ENCODE data around the gene KCNJ12. TPM values are rescaled to one million over a fixed set of nuclear protein-coding genes. Genes with fewer than 3 reads are reported as not detected.
"Not testable (repeated sequence)": the region's sequence is repeated elsewhere in the genome, so short reads cannot be mapped to it uniquely, and the experiment has no call there.

KCNJ12 gene
- total RNA-seq, 2 donors from 2014 or later, result 0.52 to 0.99 TPM

- 63 to 66% methylated on average over 16 to 21 of the region's 21 CpGs for WGBS, 2 donors
- ATAC-seq (no peak), DNase-seq (peak in 1 of 4 donors; percentile 2)
- Histone ChIP-seq H3K4me1 (no peaks in the 10 kb centered on the region), H3K36me3 (replicated peaks in 1 of 2; ENCODE audit: insufficient read depth in 1 of 2, low read depth in 2 of 2) (no peaks in the 10 kb centered on the region), H3K9me3 (no peaks in the 10 kb centered on the region), H3K27ac (no peak overlapping the region), H3K4me3 (no peak overlapping the region), H3K27me3 (no peaks in the 10 kb centered on the region)
- TF ChIP-seq CTCF (IDR thresholded peaks at IDR 0.05), result no peak
- no peak for TF ChIP-seq POLR2A (IDR thresholded peaks at IDR 0.05)
- intact Hi-C loops (cut with DNase I), result no loop called here
Observed at GRCh38 chr17:21418446-21419298, 42.5 kb downstream of the KCNJ12 start.

DNA sequence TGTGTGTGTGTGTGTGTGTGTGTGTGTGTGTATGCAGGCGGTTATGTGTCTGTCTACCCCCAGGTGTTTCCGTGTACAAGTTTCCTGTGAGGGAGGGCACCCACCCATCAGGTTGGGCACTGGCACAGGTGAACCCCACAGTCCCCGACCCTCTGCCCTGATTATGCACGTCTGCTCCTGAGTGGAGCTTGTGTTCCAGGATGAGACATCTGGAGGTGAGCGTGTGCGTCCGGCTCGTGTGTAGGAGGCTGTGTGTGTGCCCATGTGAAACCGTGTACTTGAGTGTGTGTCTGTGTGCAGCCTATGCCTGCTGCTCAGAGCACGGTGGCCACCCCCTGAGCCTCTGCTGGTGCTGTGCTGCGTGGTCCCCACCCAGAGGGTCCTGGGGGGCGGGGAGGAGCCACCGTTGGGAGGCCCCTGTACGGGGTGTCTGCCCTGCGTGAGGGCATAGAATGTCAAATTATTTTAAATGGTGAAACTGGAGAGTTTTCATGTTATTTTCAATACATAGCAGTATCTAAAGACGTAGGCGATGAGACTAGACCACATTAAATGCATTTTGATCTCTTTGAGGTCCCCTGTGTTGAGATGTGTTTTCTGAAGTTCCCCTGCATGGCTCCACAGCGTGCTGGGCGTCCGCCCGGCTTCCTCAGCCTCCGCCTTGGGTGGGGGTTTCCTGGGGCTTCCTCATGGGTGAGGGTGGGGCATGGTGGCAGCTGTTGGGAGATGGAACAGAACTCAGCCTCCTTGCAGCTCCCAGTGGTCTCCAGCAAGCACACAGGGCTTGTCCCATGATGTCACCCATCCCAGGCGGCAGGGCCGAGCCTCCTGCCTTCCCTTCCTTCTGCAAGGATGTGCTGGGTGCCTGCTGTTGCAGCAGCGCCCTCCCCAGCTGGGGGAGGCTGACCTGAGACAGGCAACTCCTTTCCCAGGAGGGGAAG, 43.4 kb downstream of the KCNJ12 start:
- H3K4me3 ChIP-seq, result no peak overlapping the region
- intact Hi-C loops (cut with DNase I), result loop anchor here (5.0 kb wide), 1 partner anchor 288 kb away; no protein-coding TSS in a partner anchor
- 53 to 63% methylated on average over 23 to 24 of the region's 25 CpGs for WGBS, 2 donors
- no peaks in the 10 kb centered on the region for H3K9me3 ChIP-seq
- H3K36me3 ChIP-seq (replicated peaks in 1 of 2; ENCODE audit: insufficient read depth in 1 of 2, low read depth in 2 of 2), result no peaks in the 10 kb centered on the region
- no peak for DNase-seq
- H3K27me3 ChIP-seq, result no peaks in the 10 kb centered on the region
- H3K27ac ChIP-seq, result no peak overlapping the region
- H3K4me1 ChIP-seq, result no peaks in the 10 kb centered on the region
- no peak for TF ChIP-seq POLR2A (IDR thresholded peaks at IDR 0.05)
- no peak for ATAC-seq

GRCh38 chr17:21420503-21421090, 44.4 kb downstream of the KCNJ12 start:
- not testable (repeated sequence) for H3K27ac ChIP-seq; H3K36me3 ChIP-seq (replicated peaks in 1 of 2; ENCODE audit: insufficient read depth in 1 of 2, low read depth in 2 of 2); ATAC-seq; DNase-seq; H3K4me1 ChIP-seq; H3K27me3 ChIP-seq; H3K9me3 ChIP-seq; H3K4me3 ChIP-seq
- intact Hi-C loops (cut with DNase I), result loop anchor here (5.0 kb wide), 1 partner anchor 287 kb away; no protein-coding TSS in a partner anchor
- WGBS, 2 donors, result 68 to 90% methylated on average over 2 to 10 of the region's 11 CpGs

DNA sequence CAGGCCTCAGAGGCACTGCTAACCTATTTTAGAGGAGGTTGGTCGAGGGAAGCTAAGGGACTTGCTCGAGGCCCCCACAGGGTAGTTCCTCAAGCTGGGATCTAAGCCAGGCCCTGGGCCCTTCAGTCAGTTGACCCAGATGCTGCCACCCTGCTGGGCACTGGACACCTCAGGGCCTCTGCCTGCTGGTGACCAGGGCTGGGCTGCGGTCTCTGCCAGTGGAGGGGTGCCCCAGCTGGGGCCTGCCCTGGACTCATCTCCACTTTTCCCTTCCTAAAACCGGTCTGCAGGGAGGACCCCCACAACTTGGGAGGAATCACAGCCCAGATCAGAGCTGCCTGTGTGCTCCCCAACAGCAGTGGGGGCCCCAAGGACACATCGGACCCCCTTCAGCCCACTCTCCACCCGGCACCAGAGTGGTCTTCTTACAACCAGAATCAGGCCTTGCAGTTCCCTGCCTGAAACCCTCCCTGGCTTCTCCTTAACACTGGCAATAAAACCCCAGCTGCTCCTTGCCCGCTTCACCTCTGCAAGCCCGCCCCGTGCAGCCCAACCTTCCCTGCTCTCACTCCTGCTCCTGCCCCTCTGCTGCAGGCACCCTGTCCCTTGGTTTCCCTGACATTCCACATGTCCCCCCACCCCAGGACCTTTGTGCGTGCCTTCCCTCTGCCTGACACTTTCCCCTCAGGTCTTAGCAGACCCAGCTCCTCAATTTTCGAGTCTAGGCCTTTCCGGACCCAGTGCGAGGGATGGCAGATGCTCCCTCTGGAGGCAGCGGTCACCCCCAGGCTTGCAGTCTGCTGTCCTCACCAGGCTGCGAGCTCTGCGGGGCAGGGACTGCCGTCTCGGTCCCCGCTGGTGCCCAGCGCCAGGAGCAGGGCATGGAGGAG, 45.5 kb downstream of the KCNJ12 start:
- intact Hi-C loops (cut with DNase I), result loop anchor here (5.0 kb wide), 1 partner anchor 286 kb away; no protein-coding TSS in a partner anchor
- H3K9me3 ChIP-seq; H3K36me3 ChIP-seq (replicated peaks in 1 of 2; ENCODE audit: insufficient read depth in 1 of 2, low read depth in 2 of 2); H3K4me1 ChIP-seq; DNase-seq; ATAC-seq; H3K27ac ChIP-seq; H3K27me3 ChIP-seq; H3K4me3 ChIP-seq: not testable (repeated sequence)
- 81 to 83% methylated on average over 11 to 20 of the region's 20 CpGs for WGBS, 2 donors

DNA sequence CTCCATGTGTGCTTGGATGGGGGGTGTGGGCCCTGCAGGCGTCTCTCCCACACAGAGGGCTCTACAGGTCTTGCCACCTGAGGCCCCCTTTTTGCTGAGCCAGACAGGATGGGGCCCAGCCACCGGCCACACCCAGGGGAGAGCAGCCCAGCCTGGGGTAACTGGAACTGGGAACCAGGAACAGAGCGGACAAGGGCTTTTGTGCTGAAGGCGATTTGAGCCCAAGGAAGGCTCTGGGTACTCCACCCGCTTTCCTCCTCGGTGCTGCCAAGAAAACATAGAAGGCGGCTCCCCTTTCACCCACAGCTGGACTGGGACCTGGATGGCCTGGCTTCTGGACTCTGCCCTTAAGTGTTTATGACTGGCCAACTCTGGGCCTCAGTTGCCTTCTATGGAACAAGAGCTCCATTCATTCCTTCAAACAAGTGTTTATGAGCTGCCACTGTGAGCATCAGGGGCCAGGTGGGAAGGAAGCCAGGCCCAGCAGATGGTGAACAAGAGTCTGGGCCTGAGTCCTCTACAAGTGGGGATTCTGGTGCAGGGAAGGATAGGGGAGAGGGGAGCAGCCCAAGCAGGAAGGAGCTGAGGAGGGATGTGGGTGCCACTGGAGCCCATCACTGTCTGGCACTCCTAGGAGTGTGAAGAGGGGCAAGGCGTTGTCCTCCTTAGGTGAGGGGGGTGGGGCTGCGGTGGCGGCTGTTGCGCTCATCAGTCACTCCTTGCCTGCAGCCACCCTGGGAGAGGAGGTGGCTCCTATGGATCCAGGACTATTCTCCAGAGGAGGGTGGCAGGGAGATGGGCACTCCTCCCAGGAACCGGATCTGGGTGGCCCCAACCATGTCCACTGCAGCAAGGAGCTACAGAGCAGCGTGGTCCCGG, 46.4 kb downstream of the KCNJ12 start:
- not testable (repeated sequence) for H3K9me3 ChIP-seq; H3K36me3 ChIP-seq (replicated peaks in 1 of 2; ENCODE audit: insufficient read depth in 1 of 2, low read depth in 2 of 2); H3K4me3 ChIP-seq; DNase-seq; H3K27ac ChIP-seq; H3K27me3 ChIP-seq; H3K4me1 ChIP-seq; ATAC-seq
- intact Hi-C loops (cut with DNase I), result loop anchor here (5.0 kb wide), 1 partner anchor 285 kb away; no protein-coding TSS in a partner anchor
- WGBS, 2 donors, result 77% methylated on average over 7 to 11 of the region's 14 CpGs

DNA sequence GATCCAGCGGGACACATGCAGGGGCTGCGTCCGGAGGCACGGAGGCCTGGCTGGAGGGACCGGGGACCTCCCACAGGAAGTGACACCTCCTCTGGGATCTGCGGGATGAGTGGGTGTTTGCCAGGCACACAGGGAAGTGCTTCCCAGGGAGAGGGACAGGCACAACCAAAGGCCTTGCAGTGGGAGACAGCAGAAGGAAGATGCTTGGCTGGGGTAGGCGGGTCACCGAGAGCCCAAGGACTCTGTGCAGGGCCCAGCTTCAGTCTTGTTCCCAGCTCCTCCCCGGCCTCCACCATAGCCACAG, 47.0 kb downstream of the KCNJ12 start:
- intact Hi-C loops (cut with DNase I), result loop anchor here (5.0 kb wide), 1 partner anchor 284 kb away; no protein-coding TSS in a partner anchor
- H3K27ac ChIP-seq; H3K4me1 ChIP-seq; ATAC-seq; H3K27me3 ChIP-seq; H3K4me3 ChIP-seq; H3K36me3 ChIP-seq (replicated peaks in 1 of 2; ENCODE audit: insufficient read depth in 1 of 2, low read depth in 2 of 2); DNase-seq; H3K9me3 ChIP-seq: not testable (repeated sequence)
- 65 to 75% methylated on average over 5 to 7 of the region's 9 CpGs for WGBS, 2 donors

GRCh38 chr17:21424697-21425096, 48.5 kb downstream of the KCNJ12 start:
- DNase-seq; H3K36me3 ChIP-seq (replicated peaks in 1 of 2; ENCODE audit: insufficient read depth in 1 of 2, low read depth in 2 of 2); H3K27me3 ChIP-seq; ATAC-seq; H3K4me1 ChIP-seq; H3K4me3 ChIP-seq; H3K9me3 ChIP-seq; H3K27ac ChIP-seq: not testable (repeated sequence)
- WGBS, 2 donors, result 72 to 81% methylated on average over 5 to 7 of the region's 7 CpGs
- intact Hi-C loops (cut with DNase I), result loop anchor here (5.0 kb wide), 1 partner anchor 283 kb away; no protein-coding TSS in a partner anchor
